MCF 10A (cell line): ENCODE measurements around the gene CMTM7. TPM values are rescaled to one million over a fixed set of nuclear protein-coding genes. Genes with fewer than 3 reads are reported as not detected.
"Not testable (repeated sequence)": the region's sequence is repeated elsewhere in the genome, so short reads cannot be mapped to it uniquely, and the experiment has no call there.

Experiments used
- BruUV-seq: library from RNA; stranded (reverse); fragments of 400-500 nt; replicated peaks from 2 replicates; lab custom pipeline; 2021; lab: Mats Ljungman, UMichigan
- CTCF ChIA-PET: fragments of 300-600 bp; sonication (Branson Sonifier 250); formaldehyde crosslinking; extraction: SDS; loops from one replicate; lab custom pipeline; 2021; ENCODE audit warnings: antibody characterized with exemption, inconsistent platforms; lab: Yijun Ruan, JAX
- POLR2A ChIA-PET: fragments of 300-600, 350-650 bp; sonication (Branson Sonifier 250); formaldehyde crosslinking; extraction: SDS; loops from one replicate; lab custom pipeline; 2020; ENCODE audit warnings: antibody characterized with exemption, inconsistent platforms; lab: Yijun Ruan, JAX
- DNase-seq: peaks from one replicate; pipeline ENCODE4 v3.0.0-alpha.2; 2018; ENCODE audit not compliant: unreplicated experiment
- H3K27ac Mint-ChIP-seq: one replicate; pipeline ENCODE4 v1.8.0; 2022; ENCODE audit warnings: mild to moderate bottlenecking, low read depth, mixed read lengths; ENCODE audit not compliant: unreplicated experiment
- H3K27me3 Mint-ChIP-seq: one replicate; pipeline ENCODE4 v1.8.0; 2022; ENCODE audit warnings: mixed read lengths; ENCODE audit not compliant: insufficient read depth, unreplicated experiment
- H3K36me3 Mint-ChIP-seq: one replicate; pipeline ENCODE4 v1.8.0; 2022; ENCODE audit warnings: mild to moderate bottlenecking, moderate library complexity, mixed read lengths; ENCODE audit not compliant: insufficient read depth, unreplicated experiment
- H3K4me1 Mint-ChIP-seq: one replicate; pipeline ENCODE4 v1.8.0; 2022; ENCODE audit warnings: mixed read lengths; ENCODE audit not compliant: insufficient read depth, unreplicated experiment
- H3K4me3 Mint-ChIP-seq: one replicate; pipeline ENCODE4 v1.8.0; 2022; ENCODE audit warnings: mild to moderate bottlenecking, moderate library complexity, mixed read lengths; ENCODE audit not compliant: unreplicated experiment
- H3K9me3 Mint-ChIP-seq: one replicate; pipeline ENCODE4 v1.8.0; 2022; ENCODE audit warnings: mixed read lengths; ENCODE audit not compliant: unreplicated experiment
- CTCF ChIP-seq: fragments of 200-600 bp; IDR thresholded peaks from one replicate; pipeline ENCODE4 v1.8.0; 2022; ENCODE audit warnings: antibody characterized with exemption, mild to moderate bottlenecking; ENCODE audit not compliant: unreplicated experiment
- intact Hi-C: fragments of 100-400 bp; cut with micrococcal nuclease; formaldehyde crosslinking; loops from 2 replicates; pipeline ENCODE4 v1.14.1; 2022
- total RNA-seq: library from RNA; stranded (reverse); gene quantifications from 2 replicates; pipeline ENCODE4 v1.2.3, GENCODE V29; 2022

CMTM7 gene
- total RNA-seq, 1 experiment from 2014 or later = 14.3 TPM

GRCh38 chr3:32462191-32462986, 70.7 kb downstream of the CMTM7 start:
- H3K4me3 Mint-ChIP-seq, H3K27ac Mint-ChIP-seq, intact Hi-C loops, BruUV-seq, H3K36me3 Mint-ChIP-seq, H3K4me1 Mint-ChIP-seq, H3K27me3 Mint-ChIP-seq, DNase-seq, H3K9me3 Mint-ChIP-seq: not testable (repeated sequence)
- ChIA-PET CTCF (interaction anchor here (0.6 to 2.6 kb wide), 2 partner anchors 8 to 87 kb away, joined by 3 to 7 read pairs; no protein-coding TSS in a partner anchor), POLR2A (interaction anchor here (0.6 kb wide), 2 partner anchors 70 to 504 kb away, joined by 3 read pairs; partner anchors contain the start of gene CMTM7)

GRCh38 chr3:32463415-32463814, 71.8 kb downstream of the CMTM7 start:
- CTCF ChIA-PET = interaction anchor here (2.6 kb wide), 1 partner anchor 88 kb away, joined by 7 read pairs; no protein-coding TSS in a partner anchor

GRCh38 chr3:32464726-32465125, 73.1 kb downstream of the CMTM7 start:
- H3K36me3 Mint-ChIP-seq, H3K4me3 Mint-ChIP-seq, H3K9me3 Mint-ChIP-seq, H3K27ac Mint-ChIP-seq, BruUV-seq, H3K27me3 Mint-ChIP-seq, DNase-seq, intact Hi-C loops: not testable (repeated sequence)
- peaks cover 15% of the 10 kb centered on the region for H3K4me1 Mint-ChIP-seq
- POLR2A ChIA-PET = interaction anchor here (0.6 kb wide), 1 partner anchor 77 kb away, joined by 3 read pairs; no protein-coding TSS in a partner anchor
- CTCF ChIA-PET = interaction anchor here (0.6 to 2.5 kb wide), 2 partner anchors 20 to 90 kb away, joined by 3 to 9 read pairs; no protein-coding TSS in a partner anchor

More at GRCh38 chr3:32463415-32463814, 71.8 kb downstream of the CMTM7 start:
- H3K27ac Mint-ChIP-seq, H3K36me3 Mint-ChIP-seq, POLR2A ChIA-PET, H3K9me3 Mint-ChIP-seq, BruUV-seq, intact Hi-C loops, H3K27me3 Mint-ChIP-seq, H3K4me3 Mint-ChIP-seq, H3K4me1 Mint-ChIP-seq: not testable (repeated sequence)
- peak; percentile 68 for DNase-seq

- H3K9me3 Mint-ChIP-seq, H3K36me3 Mint-ChIP-seq, H3K4me3 Mint-ChIP-seq, BruUV-seq, DNase-seq, intact Hi-C loops, H3K27me3 Mint-ChIP-seq, H3K27ac Mint-ChIP-seq: not testable (repeated sequence)
- ChIA-PET CTCF (interaction anchor here (0.6 to 5.1 kb wide), 25 partner anchors 8 to 1934 kb away, joined by 3 to 108 read pairs (median 8); partner anchors contain the start of gene CMTM7), POLR2A (interaction anchor here (0.6 to 0.9 kb wide), 2 partner anchors 76 to 91 kb away, joined by 3 to 4 read pairs; no protein-coding TSS in a partner anchor)
- peaks cover 25% of the 10 kb centered on the region for H3K4me1 Mint-ChIP-seq
These were observed 75.2 kb downstream of the CMTM7 start for GRCh38 chr3:32466808-32467207.

GRCh38 chr3:32467333-32468070, 75.8 kb downstream of the CMTM7 start:
- POLR2A ChIA-PET = interaction anchor here (0.6 to 3.9 kb wide), 9 partner anchors 34 to 780 kb away, joined by 3 to 21 read pairs (median 3); partner anchors contain the start of genes CMTM7 and CNOT10
- BruUV-seq = no TSS peak
- Mint-ChIP-seq H3K36me3 (no peaks in the 10 kb centered on the region), H3K4me3 (no peak overlapping the region), H3K27ac (no peak overlapping the region), H3K4me1 (peaks cover 25% of the 10 kb centered on the region), H3K9me3 (no peaks in the 10 kb centered on the region), H3K27me3 (no peaks in the 10 kb centered on the region)
- peak; percentile 79 for DNase-seq
- TF ChIP-seq CTCF = peak; percentile 96
- CTCF ChIA-PET = interaction anchor here (0.6 to 5.1 kb wide), 56 partner anchors 9 to 1935 kb away, joined by 3 to 108 read pairs (median 5); partner anchors contain the start of genes CMTM6 and CMTM7
- intact Hi-C loops = loop anchor here (1.0 to 2.0 kb wide), 4 partner anchors 45 to 171 kb away; no protein-coding TSS in a partner anchor
